H1 (cell line): Measurements from ENCODE around the gene IPO11. TPM values are rescaled to one million over a fixed set of nuclear protein-coding genes. Genes with fewer than 3 reads are reported as not detected.

ENCODE experiments used
- CHD7 ChIP-seq: fragments of 300-600 bp; sonication (generic); IDR thresholded peaks from 2 replicates; pipeline ENCODE4 v1.7.1; 2012; ENCODE audit warnings: low read length, moderate library complexity, mild to moderate bottlenecking, inconsistent platforms; ENCODE audit not compliant: insufficient replicate concordance
- polyA plus RNA-seq, 7 experiments: library from polyadenylated mRNA; depleted of rRNA in 3 of 7; stranded (reverse) in 5 of 7; unstranded in 2 of 7; fragments of >200 nt in 5 of 7; fragments of 200-250 nt in 2 of 7; gene quantifications; 1 replicate in 5 of 7; 2 replicates in 1 of 7; 4 replicates in 1 of 7; pipeline versions ENCODE4 v1.2.1 to v1.2.3, GENCODE V29; 2011 to 2013; ENCODE audit warnings: missing spikeins in 2 of 7, mixed read lengths in 2 of 7
- total RNA-seq: library from RNA; stranded (reverse); fragmentation: NEBNext Ultra II Directional; extraction: Animal tissue kit (Norgen Biotek cat#: 25700); gene quantifications from 2 replicates; pipeline ENCODE4 v1.2.1, GENCODE V29; 2021

Gene IPO11
- total and polyA plus RNA-seq, 2 of the 8 experiments (the other 6 are each of a cell fraction or from before 2014, with no cell fraction given): 23.6 to 64.4 TPM

- no peak for TF ChIP-seq CHD7
Observed at GRCh38 chr5:62536232-62536631, 123.7 kb downstream of the IPO11 start (continued).
